NCI-H2171 (cell line): Measurements from ENCODE around the gene LGALS4.
"Not testable (repeated sequence)": the region's sequence is repeated elsewhere in the genome, so short reads cannot be mapped to it uniquely, and the experiment has no call there.

ENCODE experiments used
- DNase-seq: peaks from one replicate; lab custom pipeline; 2025; lab: John Stamatoyannopoulos, UW

LGALS4 gene

GRCh38 chr19:38842439-38843174 lies 29.9 kb upstream of the LGALS4 start:
- no peak for DNase-seq

GRCh38 chr19:38841787-38842438 lies 29.2 kb upstream of the LGALS4 start:
- no peak for DNase-seq

- no peak for DNase-seq
These were observed 28.5 kb upstream of the LGALS4 start for GRCh38 chr19:38841180-38841766.

GRCh38 chr19:38840583-38840968 lies 27.8 kb upstream of the LGALS4 start:
- DNase-seq, result no peak

- DNase-seq, result no peak
These were observed 27.3 kb upstream of the LGALS4 start for GRCh38 chr19:38839816-38840582.

- DNase-seq, result no peak
These were observed 26.4 kb upstream of the LGALS4 start for GRCh38 chr19:38838986-38839761.

GRCh38 chr19:38838208-38838985 lies 25.7 kb upstream of the LGALS4 start:
- DNase-seq, result no peak

GRCh38 chr19:38837656-38838121 lies 24.9 kb upstream of the LGALS4 start:
- DNase-seq, result no peak

GRCh38 chr19:38836983-38837626 lies 24.4 kb upstream of the LGALS4 start:
- no peak for DNase-seq

GRCh38 chr19:38836159-38836982 lies 23.6 kb upstream of the LGALS4 start:
- DNase-seq, result no peak

- DNase-seq, result no peak
These were observed 21.8 kb upstream of the LGALS4 start for GRCh38 chr19:38834590-38834989.

- no peak for DNase-seq
These were observed 21.4 kb upstream of the LGALS4 start for GRCh38 chr19:38834104-38834490.

- DNase-seq, result no peak
These were observed 20.3 kb upstream of the LGALS4 start for GRCh38 chr19:38833092-38833425.

GRCh38 chr19:38831142-38831605 lies 18.4 kb upstream of the LGALS4 start:
- no peak for DNase-seq

- no peak for DNase-seq
These were observed 17.4 kb upstream of the LGALS4 start for GRCh38 chr19:38830039-38830733.

GRCh38 chr19:38829203-38829602 lies 16.5 kb upstream of the LGALS4 start:
- not testable (repeated sequence) for DNase-seq

GRCh38 chr19:38826856-38827551 lies 14.3 kb upstream of the LGALS4 start:
- DNase-seq, result no peak

- DNase-seq, result not testable (repeated sequence)
These were observed 13.2 kb upstream of the LGALS4 start for GRCh38 chr19:38825936-38826335.
